DMS 273 (cell line): ENCODE results near the gene SEC14L1.
"Not testable (repeated sequence)": the region's sequence is repeated elsewhere in the genome, so short reads cannot be mapped to it uniquely, and the experiment has no call there.

Experiments
- DNase-seq: peaks from one replicate; lab custom pipeline; 2025; ENCODE audit not compliant: unreplicated experiment; lab: John Stamatoyannopoulos, UW

The SEC14L1 gene

GRCh38 chr17:77254951-77255825, 114.4 kb downstream of the SEC14L1 start:
- DNase-seq: no peak

GRCh38 chr17:77255970-77256369, 115.2 kb downstream of the SEC14L1 start:
- not testable (repeated sequence) for DNase-seq

- DNase-seq: no peak
Measured at GRCh38 chr17:77256710-77257109, 115.9 kb downstream of the SEC14L1 start.

- DNase-seq: no peak
Measured at GRCh38 chr17:77257169-77257568, 116.4 kb downstream of the SEC14L1 start.

GRCh38 chr17:77257596-77258458, 117.1 kb downstream of the SEC14L1 start:
- DNase-seq: no peak

GRCh38 chr17:77258638-77259037, 117.9 kb downstream of the SEC14L1 start:
- no peak for DNase-seq

GRCh38 chr17:77264617-77265230, 124.0 kb downstream of the SEC14L1 start:
- DNase-seq: no peak

GRCh38 chr17:77266213-77266612, 125.4 kb downstream of the SEC14L1 start:
- no peak for DNase-seq
